ENCODE measurements around the gene IQCF2. TPM values are rescaled to one million over a fixed set of nuclear protein-coding genes. Genes with fewer than 3 reads are reported as not detected.
"Not testable (repeated sequence)": the region's sequence is repeated elsewhere in the genome, so short reads cannot be mapped to it uniquely, and the experiment has no call there.

Gene IQCF2
- total RNA-seq, 2 donors from 2014 or later = not detected

- Histone ChIP-seq H3K27me3 (replicated peaks; ENCODE audit: insufficient read depth) (no peaks in the 10 kb centered on the region), H3K27ac (no peak overlapping the region), H3K4me1 (replicated peaks) (no peaks in the 10 kb centered on the region), H3K4me3 (no peak overlapping the region), H3K36me3 (no peaks in the 10 kb centered on the region), H3K9me3 (no peaks in the 10 kb centered on the region)
- WGBS = 92% methylated on average over 10 of the region's 10 CpGs
- TF ChIP-seq POLR2AphosphoS5 (IDR thresholded peaks at IDR 0.05) (no peak), POLR2A (IDR thresholded peaks at IDR 0.05) (no peak)
- TF ChIP-seq, protein P1, sequence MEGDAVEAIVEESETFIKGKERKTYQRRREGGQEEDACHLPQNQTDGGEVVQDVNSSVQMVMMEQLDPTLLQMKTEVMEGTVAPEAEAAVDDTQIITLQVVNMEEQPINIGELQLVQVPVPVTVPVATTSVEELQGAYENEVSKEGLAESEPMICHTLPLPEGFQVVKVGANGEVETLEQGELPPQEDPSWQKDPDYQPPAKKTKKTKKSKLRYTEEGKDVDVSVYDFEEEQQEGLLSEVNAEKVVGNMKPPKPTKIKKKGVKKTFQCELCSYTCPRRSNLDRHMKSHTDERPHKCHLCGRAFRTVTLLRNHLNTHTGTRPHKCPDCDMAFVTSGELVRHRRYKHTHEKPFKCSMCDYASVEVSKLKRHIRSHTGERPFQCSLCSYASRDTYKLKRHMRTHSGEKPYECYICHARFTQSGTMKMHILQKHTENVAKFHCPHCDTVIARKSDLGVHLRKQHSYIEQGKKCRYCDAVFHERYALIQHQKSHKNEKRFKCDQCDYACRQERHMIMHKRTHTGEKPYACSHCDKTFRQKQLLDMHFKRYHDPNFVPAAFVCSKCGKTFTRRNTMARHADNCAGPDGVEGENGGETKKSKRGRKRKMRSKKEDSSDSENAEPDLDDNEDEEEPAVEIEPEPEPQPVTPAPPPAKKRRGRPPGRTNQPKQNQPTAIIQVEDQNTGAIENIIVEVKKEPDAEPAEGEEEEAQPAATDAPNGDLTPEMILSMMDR (IDR thresholded peaks at IDR 0.05) = no peak
- intact Hi-C loops (cut with DNase I) = no loop called here
- no peak for DNase-seq (ENCODE audit: low spot score)
Measured at GRCh38 chr3:51896607-51897305, 35.3 kb downstream of the IQCF2 start.

DNA sequence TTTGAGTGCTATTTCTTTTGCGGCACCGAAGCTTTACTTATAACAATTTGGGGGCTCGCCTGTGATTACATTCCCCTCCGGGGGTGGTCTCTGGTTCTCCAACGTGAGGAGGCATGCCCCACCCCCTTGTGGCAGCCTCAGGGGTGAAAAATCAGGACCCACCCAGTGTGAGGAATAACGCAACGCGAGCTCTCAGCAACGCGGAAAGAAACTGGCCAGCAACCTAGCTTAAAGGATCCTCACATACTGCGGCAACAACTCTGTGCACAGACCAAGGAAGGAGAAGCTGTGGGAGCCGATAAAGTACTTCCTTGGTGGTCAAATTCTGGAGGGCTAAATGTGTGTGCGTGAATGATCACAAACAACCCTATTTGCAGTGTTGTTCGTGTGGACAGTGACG, 36.0 kb downstream of the IQCF2 start:
- Histone ChIP-seq H3K4me3 (no peak overlapping the region), H3K36me3 (no peaks in the 10 kb centered on the region), H3K4me1 (replicated peaks) (no peaks in the 10 kb centered on the region), H3K9me3 (no peaks in the 10 kb centered on the region), H3K27me3 (replicated peaks; ENCODE audit: insufficient read depth) (no peaks in the 10 kb centered on the region), H3K27ac (no peak overlapping the region)
- WGBS = 90% methylated on average over 15 of the region's 15 CpGs
- intact Hi-C loops (cut with DNase I) = no loop called here
- TF ChIP-seq, protein P1 (IDR thresholded peaks at IDR 0.05) = no peak
- TF ChIP-seq POLR2A (IDR thresholded peaks at IDR 0.05) (no peak), POLR2AphosphoS5 (IDR thresholded peaks at IDR 0.05) (no peak)
- no peak for DNase-seq (ENCODE audit: low spot score)

GRCh38 chr3:51900043-51900442, 38.6 kb downstream of the IQCF2 start:
- H3K27me3 ChIP-seq (replicated peaks; ENCODE audit: insufficient read depth); intact Hi-C loops (cut with DNase I); DNase-seq (ENCODE audit: low spot score); H3K4me3 ChIP-seq; H3K36me3 ChIP-seq; H3K9me3 ChIP-seq; H3K4me1 ChIP-seq (replicated peaks); H3K27ac ChIP-seq: not testable (repeated sequence)
- WGBS = 64% methylated on average over 7 of the region's 7 CpGs

DNA sequence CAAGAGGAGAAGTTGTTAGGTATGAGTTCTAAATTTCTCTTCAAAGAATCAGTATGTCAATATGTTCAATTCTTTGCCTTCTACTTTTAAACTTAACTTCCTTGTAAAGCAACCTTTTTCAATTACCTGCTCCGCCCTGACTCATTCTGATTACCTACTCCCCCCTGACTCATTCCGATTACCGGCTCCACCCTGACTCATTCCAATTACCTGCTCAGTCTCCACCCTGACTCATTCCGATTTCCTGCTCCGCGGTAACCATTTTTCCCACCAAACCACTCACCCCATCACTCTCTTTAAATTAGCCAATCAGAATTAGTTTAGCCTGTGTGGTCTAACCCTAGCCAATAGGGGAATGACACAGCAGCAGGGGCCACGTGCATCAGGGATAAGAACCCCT, 40.9 kb downstream of the IQCF2 start:
- DNase-seq (ENCODE audit: low spot score) = not testable (repeated sequence)
- WGBS = 59% methylated on average over 7 of the region's 7 CpGs

DNA sequence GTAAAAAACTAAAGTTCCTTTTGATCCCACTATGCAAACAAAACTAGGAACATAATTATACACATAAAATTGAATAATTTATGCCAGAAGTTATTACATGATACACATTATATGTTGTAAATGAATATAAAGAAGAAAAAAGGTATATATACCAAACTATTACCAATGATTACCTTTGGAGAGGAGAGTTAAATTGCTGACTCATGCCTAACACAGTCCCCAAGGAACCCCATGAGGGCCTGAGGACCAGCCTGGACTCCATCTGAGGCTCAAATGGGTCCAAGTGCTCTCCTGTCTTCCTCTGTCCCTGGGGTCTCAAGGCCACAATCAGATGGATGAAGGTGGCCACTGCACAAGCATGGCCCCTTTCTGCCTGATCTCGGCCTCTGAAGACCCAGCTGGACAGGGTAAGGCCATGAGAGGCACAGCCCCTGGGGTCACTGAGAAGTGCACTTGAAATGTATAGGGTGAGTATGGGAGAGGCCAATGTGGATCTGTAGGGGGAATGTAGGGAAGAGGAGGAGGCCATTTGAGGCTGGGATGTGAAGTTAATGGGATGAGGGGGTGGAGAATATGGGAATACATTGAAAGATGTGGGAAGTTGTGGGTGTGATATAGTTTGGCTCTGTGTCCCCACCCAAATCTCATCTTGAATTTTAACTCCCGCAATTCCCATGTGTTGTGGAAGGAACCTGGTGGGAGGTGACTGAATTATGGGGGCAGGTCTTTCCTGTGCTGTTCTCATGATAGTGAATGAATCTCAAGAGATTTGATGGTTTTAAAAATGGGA, 42.8 kb downstream of the IQCF2 start:
- intact Hi-C loops (cut with DNase I) = no loop called here
- Histone ChIP-seq H3K27ac (no peak overlapping the region), H3K27me3 (replicated peaks; ENCODE audit: insufficient read depth) (no peaks in the 10 kb centered on the region), H3K36me3 (no peaks in the 10 kb centered on the region), H3K4me3 (no peak overlapping the region), H3K9me3 (no peaks in the 10 kb centered on the region), H3K4me1 (replicated peaks) (no peaks in the 10 kb centered on the region)
- WGBS = 84% methylated on average over 2 of the region's 2 CpGs
- no peak for DNase-seq (ENCODE audit: low spot score)
- TF ChIP-seq POLR2AphosphoS5 (IDR thresholded peaks at IDR 0.05) = no peak
- no peak for TF ChIP-seq POLR2A (IDR thresholded peaks at IDR 0.05)
- TF ChIP-seq, protein P1 (IDR thresholded peaks at IDR 0.05) = no peak

More for the DNA sequence above, 40.9 kb downstream of the IQCF2 start:
- H3K9me3 ChIP-seq; H3K36me3 ChIP-seq; H3K27ac ChIP-seq; H3K4me3 ChIP-seq; H3K27me3 ChIP-seq (replicated peaks; ENCODE audit: insufficient read depth); intact Hi-C loops (cut with DNase I); H3K4me1 ChIP-seq (replicated peaks): not testable (repeated sequence)

GRCh38 chr3:51908026-51908425, 46.6 kb downstream of the IQCF2 start:
- Histone ChIP-seq H3K4me1 (replicated peaks) (no peaks in the 10 kb centered on the region), H3K4me3 (no peak overlapping the region), H3K36me3 (no peaks in the 10 kb centered on the region), H3K27me3 (replicated peaks; ENCODE audit: insufficient read depth) (no peaks in the 10 kb centered on the region), H3K9me3 (no peaks in the 10 kb centered on the region), H3K27ac (no peak overlapping the region)
- intact Hi-C loops (cut with DNase I) = no loop called here
- TF ChIP-seq, protein P1 (IDR thresholded peaks at IDR 0.05) = no peak
- TF ChIP-seq POLR2A (IDR thresholded peaks at IDR 0.05) (no peak), POLR2AphosphoS5 (IDR thresholded peaks at IDR 0.05) (no peak)
- 64% methylated on average over 4 of the region's 4 CpGs for WGBS
- no peak for DNase-seq (ENCODE audit: low spot score)
